HEK293T (cell line): ENCODE measurements around the gene ZNF609.

Experiments
- ARNT ChIP-seq: fragments of 450-650 bp; IDR thresholded peaks from 2 replicates; pipeline ENCODE4 v1.6.1; 2017; ENCODE audit warnings: mild to moderate bottlenecking
- BHLHE40 ChIP-seq: fragments of 450-650 bp; IDR thresholded peaks from 2 replicates; pipeline ENCODE4 v1.6.1; 2016; ENCODE audit warnings: mild to moderate bottlenecking, moderate library complexity, borderline replicate concordance
- CTBP1 ChIP-seq: fragments of 450-650 bp; IDR thresholded peaks from 2 replicates; pipeline ENCODE4 v1.6.1; 2016; ENCODE audit warnings: borderline replicate concordance
- ELF4 ChIP-seq: fragments of 450-650 bp; IDR thresholded peaks from 2 replicates; pipeline ENCODE4 v1.6.1; 2017; ENCODE audit warnings: antibody characterized with exemption
- FOXA1 ChIP-seq: fragments of 450-650 bp; IDR thresholded peaks from 2 replicates; pipeline ENCODE4 v1.6.1; 2016; ENCODE audit warnings: mild to moderate bottlenecking
- FOXK2 ChIP-seq: fragments of 450-650 bp; IDR thresholded peaks from 2 replicates; pipeline ENCODE4 v1.6.1; 2016; ENCODE audit warnings: mild to moderate bottlenecking
- FOXM1 ChIP-seq: fragments of 450-650 bp; IDR thresholded peaks from 2 replicates; pipeline ENCODE4 v1.6.1; 2017; ENCODE audit warnings: mild to moderate bottlenecking, borderline replicate concordance
- HDGF ChIP-seq: fragments of 450-650 bp; IDR thresholded peaks from 2 replicates; pipeline ENCODE4 v1.6.1; 2017; ENCODE audit warnings: antibody characterized with exemption, borderline replicate concordance
- LEF1 ChIP-seq: fragments of 450-650 bp; IDR thresholded peaks from 2 replicates; pipeline ENCODE4 v1.6.1; 2017; ENCODE audit warnings: mild to moderate bottlenecking, borderline replicate concordance
- NFRKB ChIP-seq: fragments of 450-650 bp; IDR thresholded peaks from 2 replicates; pipeline ENCODE4 v1.6.1; 2016; ENCODE audit warnings: mild to moderate bottlenecking, moderate library complexity
- PKNOX1 ChIP-seq: fragments of 450-650 bp; IDR thresholded peaks from 2 replicates; pipeline ENCODE4 v1.6.1; 2016
- SP1 ChIP-seq: fragments of 450-650 bp; IDR thresholded peaks from 2 replicates; pipeline ENCODE4 v1.6.1; 2017
- ZNF384 ChIP-seq: fragments of 450-650 bp; IDR thresholded peaks from 2 replicates; pipeline ENCODE4 v1.6.1; 2016

- TF ChIP-seq LEF1 (no peak), FOXM1 (no peak), ARNT (no peak), ELF4 (no peak), BHLHE40 (no peak), SP1 (no peak), FOXK2 (no peak), ZNF384 (no peak), NFRKB (no peak), FOXA1 (no peak), CTBP1 (no peak), HDGF (no peak), PKNOX1 (no peak)
Observed at GRCh38 chr15:64437982-64438381, 22.4 kb upstream of the ZNF609 start.
